Calu3 (cell line): ENCODE measurements around the gene GSE1. TPM values are rescaled to one million over a fixed set of nuclear protein-coding genes. Genes with fewer than 3 reads are reported as not detected.

Experiments
- BruUV-seq: library from RNA; stranded (reverse); fragments of 400-500 nt; replicated peaks from 2 replicates; lab custom pipeline; 2021; lab: Mats Ljungman, UMichigan
- CTCF ChIA-PET: fragments of 300-600 bp; sonication (Branson Sonifier 250); formaldehyde crosslinking; loops from one replicate; lab custom pipeline; 2022; ENCODE audit warnings: antibody characterized with exemption; lab: Charles Lee
- DNase-seq: peaks from one replicate; pipeline ENCODE4 v3.0.0; 2022
- H3K27ac Mint-ChIP-seq: one replicate; pipeline ENCODE4 v1.8.0; 2022; ENCODE audit warnings: mixed read lengths; ENCODE audit not compliant: unreplicated experiment
- H3K27me3 Mint-ChIP-seq: one replicate; pipeline ENCODE4 v1.8.0; 2022; ENCODE audit warnings: mixed read lengths; ENCODE audit not compliant: unreplicated experiment
- H3K36me3 Mint-ChIP-seq: one replicate; pipeline ENCODE4 v1.8.0; 2022; ENCODE audit warnings: mild to moderate bottlenecking, moderate library complexity, mixed read lengths; ENCODE audit not compliant: insufficient read depth, unreplicated experiment
- H3K4me1 Mint-ChIP-seq: one replicate; pipeline ENCODE4 v1.8.0; 2022; ENCODE audit warnings: mild to moderate bottlenecking, low read depth, mixed read lengths; ENCODE audit not compliant: unreplicated experiment
- H3K4me3 Mint-ChIP-seq: one replicate; pipeline ENCODE4 v1.8.0; 2022; ENCODE audit warnings: mild to moderate bottlenecking, low read depth, moderate library complexity, mixed read lengths; ENCODE audit not compliant: unreplicated experiment
- H3K9me3 Mint-ChIP-seq: one replicate; pipeline ENCODE4 v1.8.0; 2022; ENCODE audit warnings: low read depth, mixed read lengths; ENCODE audit not compliant: unreplicated experiment
- CTCF ChIP-seq: fragments of 200-600 bp; IDR thresholded peaks from one replicate; pipeline ENCODE4 v1.8.0; 2022; ENCODE audit warnings: antibody characterized with exemption; ENCODE audit not compliant: unreplicated experiment
- intact Hi-C: fragments of 100-400 bp; cut with micrococcal nuclease; formaldehyde crosslinking; loops from one replicate; pipeline ENCODE4 v1.10.0; 2022; ENCODE audit not compliant: unreplicated experiment
- total RNA-seq: library from RNA; stranded (reverse); gene quantifications from 2 replicates; pipeline ENCODE4 v1.2.3, GENCODE V29; 2022

The GSE1 gene
- total RNA-seq, 1 experiment from 2014 or later = 45.3 TPM

GRCh38 chr16:85600078-85600477 lies 13.0 kb upstream of the GSE1 start:
- Mint-ChIP-seq H3K27ac (no peak overlapping the region), H3K4me3 (no peak overlapping the region)
- CTCF ChIA-PET = no interaction called here

GRCh38 chr16:85600530-85601271 lies 12.4 kb upstream of the GSE1 start:
- Mint-ChIP-seq H3K27ac (no peak overlapping the region), H3K4me3 (no peak overlapping the region), H3K27me3 (peaks cover 87% of the 10 kb centered on the region), H3K9me3 (no peaks in the 10 kb centered on the region), H3K4me1 (no peaks in the 10 kb centered on the region), H3K36me3 (no peaks in the 10 kb centered on the region)
- intact Hi-C loops = no loop called here
- CTCF ChIA-PET = no interaction called here
- TF ChIP-seq CTCF = no peak
- DNase-seq = no peak
- BruUV-seq = no TSS peak

More at GRCh38 chr16:85600078-85600477, 13.0 kb upstream of the GSE1 start:
- no peaks in the 10 kb centered on the region for H3K4me1 Mint-ChIP-seq
- peaks cover 87% of the 10 kb centered on the region for H3K27me3 Mint-ChIP-seq
- H3K9me3 Mint-ChIP-seq = no peaks in the 10 kb centered on the region
- no TSS peak for BruUV-seq
- H3K36me3 Mint-ChIP-seq = no peaks in the 10 kb centered on the region
- no peak for DNase-seq
- intact Hi-C loops = no loop called here
- no peak for TF ChIP-seq CTCF

- Mint-ChIP-seq H3K4me1 (no peaks in the 10 kb centered on the region), H3K27me3 (peaks cover 87% of the 10 kb centered on the region), H3K27ac (no peak overlapping the region), H3K36me3 (no peaks in the 10 kb centered on the region), H3K4me3 (no peak overlapping the region), H3K9me3 (no peaks in the 10 kb centered on the region)
- CTCF ChIA-PET = no interaction called here
- no peak for DNase-seq
- TF ChIP-seq CTCF = no peak
- intact Hi-C loops = no loop called here
- no TSS peak for BruUV-seq
These were observed 11.9 kb upstream of the GSE1 start for GRCh38 chr16:85601272-85601639.

GRCh38 chr16:85601730-85602401 lies 11.3 kb upstream of the GSE1 start:
- CTCF ChIA-PET = no interaction called here
- intact Hi-C loops = no loop called here
- no peaks in the 10 kb centered on the region for H3K4me1 Mint-ChIP-seq
- BruUV-seq = no TSS peak
- DNase-seq = no peak
- H3K4me3 Mint-ChIP-seq = no peak overlapping the region
- no peak for TF ChIP-seq CTCF
- H3K9me3 Mint-ChIP-seq = no peaks in the 10 kb centered on the region
- no peaks in the 10 kb centered on the region for H3K36me3 Mint-ChIP-seq
- H3K27me3 Mint-ChIP-seq = peaks cover 88% of the 10 kb centered on the region
- no peak overlapping the region for H3K27ac Mint-ChIP-seq
